SK-N-SH treated with all-trans-retinoic acid at 6 μM for 48 hours (cell line): ENCODE results near the gene ART5.

Experiments
- ATAC-seq: fragments of 200-7000 bp; cut with Tn5 transposase; 3 replicates; pipeline ENCODE4 v1.9.1; 2020; ENCODE audit warnings: mild to moderate bottlenecking, moderate library complexity
- ARNTL ChIP-seq: fragments of 450-650 bp; formaldehyde crosslinking; IDR thresholded peaks from 2 replicates; pipeline ENCODE4 v1.5.0; 2020; ENCODE audit warnings: low read depth, mild to moderate bottlenecking, moderate library complexity, borderline replicate concordance
- BACH2 ChIP-seq: fragments of 250-450 bp; sonication (Bioruptor Pico); IDR thresholded peaks from 2 replicates; pipeline ENCODE4 v1.9.0; 2021; ENCODE audit warnings: mild to moderate bottlenecking, borderline replicate concordance
- CREB5 ChIP-seq: fragments of 250-450 bp; sonication (Bioruptor Pico); IDR thresholded peaks from 2 replicates; pipeline ENCODE4 v1.5.1; 2020; ENCODE audit warnings: low read depth, mild to moderate bottlenecking, moderate library complexity
- CSDC2 ChIP-seq: fragments of 250-450 bp; sonication (Bioruptor Pico); IDR thresholded peaks from 2 replicates; pipeline ENCODE4 v1.5.0; 2020; ENCODE audit warnings: mild to moderate bottlenecking, moderate library complexity
- CSRNP3 ChIP-seq: fragments of 250-450 bp; sonication (Bioruptor Pico); IDR thresholded peaks from 2 replicates; pipeline ENCODE4 v1.5.1; 2021; ENCODE audit warnings: mild to moderate bottlenecking, moderate library complexity
- ESRRG ChIP-seq: fragments of 250-450 bp; sonication (Bioruptor Pico); IDR thresholded peaks from 2 replicates; pipeline ENCODE4 v1.6.1; 2021; ENCODE audit warnings: mild to moderate bottlenecking
- GLIS3 ChIP-seq: fragments of 250-450 bp; sonication (Bioruptor Pico); IDR thresholded peaks from 2 replicates; pipeline ENCODE4 v1.5.0; 2020; ENCODE audit warnings: mild to moderate bottlenecking, moderate library complexity
- ISL1 ChIP-seq: fragments of 250-450 bp; sonication (Bioruptor Pico); IDR thresholded peaks from 2 replicates; pipeline ENCODE4 v2.1.2; 2022; ENCODE audit warnings: mild to moderate bottlenecking, moderate library complexity
- OSR1 ChIP-seq: fragments of 250-450 bp; sonication (Bioruptor Pico); IDR thresholded peaks from 2 replicates; pipeline ENCODE4 v1.8.0; 2022; ENCODE audit warnings: moderate library complexity, mild to moderate bottlenecking, inconsistent platforms
- PATZ1 ChIP-seq: fragments of 250-450 bp; sonication (Bioruptor Pico); IDR thresholded peaks from 2 replicates; pipeline ENCODE4 v1.8.0; 2020; ENCODE audit warnings: mild to moderate bottlenecking, moderate library complexity, borderline replicate concordance
- POU6F1 ChIP-seq: fragments of 250-450 bp; sonication (Bioruptor Pico); IDR thresholded peaks from 2 replicates; pipeline ENCODE4 v1.8.0; 2021; ENCODE audit warnings: low read depth, mild to moderate bottlenecking, moderate library complexity, borderline replicate concordance
- PPARA ChIP-seq: fragments of 250-450 bp; sonication (Bioruptor Pico); IDR thresholded peaks from 2 replicates; pipeline ENCODE4 v1.5.0; 2020; ENCODE audit warnings: mild to moderate bottlenecking, borderline replicate concordance
- RARB ChIP-seq: fragments of 250-450 bp; sonication (Bioruptor Pico); IDR thresholded peaks from 2 replicates; pipeline ENCODE4 v1.8.0; 2021; ENCODE audit warnings: mild to moderate bottlenecking, moderate library complexity
- SNAI2 ChIP-seq: fragments of 250-450 bp; sonication (Bioruptor Pico); IDR thresholded peaks from 2 replicates; pipeline ENCODE4 v1.5.0; 2020; ENCODE audit warnings: mild to moderate bottlenecking, moderate library complexity
- TCF4 ChIP-seq: fragments of 250-450 bp; sonication (Bioruptor Pico); IDR thresholded peaks from 2 replicates; pipeline ENCODE4 v1.8.0; 2021; ENCODE audit warnings: mild to moderate bottlenecking, moderate library complexity, borderline replicate concordance
- TOX ChIP-seq: fragments of 250-450 bp; sonication (Bioruptor Pico); IDR thresholded peaks from 2 replicates; pipeline ENCODE4 v1.8.0; 2021; ENCODE audit warnings: mild to moderate bottlenecking, moderate library complexity, borderline replicate concordance
- TSHZ2 ChIP-seq: fragments of 250-450 bp; sonication (Bioruptor Pico); IDR thresholded peaks from 2 replicates; pipeline ENCODE4 v1.5.0; 2020; ENCODE audit warnings: mild to moderate bottlenecking, moderate library complexity
- ZC3H10 ChIP-seq: fragments of 250-450 bp; sonication (Bioruptor Pico); IDR thresholded peaks from 2 replicates; pipeline ENCODE4 v1.5.1; 2021; ENCODE audit warnings: mild to moderate bottlenecking, moderate library complexity
- ZFP3 ChIP-seq: fragments of 250-450 bp; sonication (Bioruptor Pico); IDR thresholded peaks from 2 replicates; pipeline ENCODE4 v1.5.0; 2020; ENCODE audit warnings: mild to moderate bottlenecking, moderate library complexity
- ZFP30 ChIP-seq: fragments of 450-650 bp; formaldehyde crosslinking; IDR thresholded peaks from 2 replicates; pipeline ENCODE4 v1.5.0; 2022; ENCODE audit warnings: mild to moderate bottlenecking, moderate library complexity
- ZNF565 ChIP-seq: fragments of 450-650 bp; formaldehyde crosslinking; conservative IDR thresholded peaks from 2 replicates; pipeline ENCODE4 v1.5.0; 2020; ENCODE audit warnings: low read depth, mild to moderate bottlenecking, moderate library complexity
- ZNF70 ChIP-seq: fragments of 450-650 bp; formaldehyde crosslinking; IDR thresholded peaks from 2 replicates; pipeline ENCODE4 v1.5.0; 2020; ENCODE audit warnings: mild to moderate bottlenecking, moderate library complexity
- ZNF8 ChIP-seq: fragments of 450-650 bp; formaldehyde crosslinking; IDR thresholded peaks from 2 replicates; pipeline ENCODE4 v1.5.0; 2020; ENCODE audit warnings: mild to moderate bottlenecking, moderate library complexity

Gene ART5

GRCh38 chr11:3684129-3684818 lies 42.5 kb upstream of the ART5 start:
- no peak for ATAC-seq
- no peak for TF ChIP-seq TOX (CRISPR knock-in tag)
- no peak for TF ChIP-seq GLIS3
- no peak for TF ChIP-seq ZC3H10 (CRISPR knock-in tag)
- TF ChIP-seq ZFP3 = no peak
- no peak for TF ChIP-seq ESRRG (CRISPR knock-in tag)
- TF ChIP-seq PATZ1 (CRISPR knock-in tag) = no peak
- TF ChIP-seq BACH2 (CRISPR knock-in tag) = no peak
- no peak for TF ChIP-seq CREB5 (CRISPR knock-in tag)
- TF ChIP-seq CSDC2 (CRISPR knock-in tag) = no peak
- no peak for TF ChIP-seq OSR1 (CRISPR knock-in tag)

GRCh38 chr11:3683039-3683438 lies 41.2 kb upstream of the ART5 start:
- no peak for TF ChIP-seq ZNF70 (CRISPR knock-in tag)
- TF ChIP-seq RARB = no peak
- TF ChIP-seq TCF4 (CRISPR knock-in tag) = no peak
- TF ChIP-seq ZNF565 = no peak
- no peak for TF ChIP-seq ZC3H10 (CRISPR knock-in tag)
- no peak for TF ChIP-seq ESRRG (CRISPR knock-in tag)
- TF ChIP-seq ISL1 (CRISPR knock-in tag) = no peak
- TF ChIP-seq CSRNP3 (CRISPR knock-in tag) = no peak

GRCh38 chr11:3679077-3679476 lies 37.3 kb upstream of the ART5 start:
- no peak for TF ChIP-seq POU6F1 (CRISPR knock-in tag)
- no peak for TF ChIP-seq RARB
- no peak for TF ChIP-seq ZNF8 (CRISPR knock-in tag)
- no peak for TF ChIP-seq ZNF565
- TF ChIP-seq ZFP30 (CRISPR knock-in tag) = no peak
- TF ChIP-seq TOX (CRISPR knock-in tag) = no peak
- no peak for TF ChIP-seq CSDC2 (CRISPR knock-in tag)
- no peak for TF ChIP-seq CSRNP3 (CRISPR knock-in tag)
- TF ChIP-seq SNAI2 (CRISPR knock-in tag) = no peak
- TF ChIP-seq TSHZ2 = no peak
- no peak for TF ChIP-seq GLIS3
- no peak for TF ChIP-seq ZNF70 (CRISPR knock-in tag)
- TF ChIP-seq BACH2 (CRISPR knock-in tag) = no peak
- TF ChIP-seq PATZ1 (CRISPR knock-in tag) = no peak
- TF ChIP-seq TCF4 (CRISPR knock-in tag) = no peak
- TF ChIP-seq CREB5 (CRISPR knock-in tag) = no peak
- no peak for TF ChIP-seq PPARA (CRISPR knock-in tag)
- TF ChIP-seq ARNTL (CRISPR knock-in tag) = no peak
- ATAC-seq = no peak

More at GRCh38 chr11:3683039-3683438, 41.2 kb upstream of the ART5 start:
- no peak for ATAC-seq
